Head of caudate nucleus (tissue), 42 donors: ENCODE data around the gene TNFAIP8L2.

Source experiments
- DNase-seq, 42 donors: peaks; one replicate each; pipeline versions ENCODE4 v3.0.0 to v3.0.0-alpha.2; 2020 to 2021; ENCODE audit warnings: mixed read lengths in 7 of 42
- intact Hi-C: fragments of 100-400 bp; cut with DNase I; formaldehyde crosslinking; loops from one replicate; pipeline ENCODE4 v1.15.0; 2022

TNFAIP8L2 gene

GRCh38 chr1:151156515-151156819, at the start of gene TNFAIP8L2:
Gene TNFAIP8L2 (plus strand): TSS chr1:151156649. CDS start chr1:151158698, 2,049 bp downstream.
- DNase-seq, result peak in 24 of 42 donors; percentile 26 to 67 (median 44)
- intact Hi-C loops, result loop anchor here (10.0 kb wide), 1 partner anchor 62 kb away; no protein-coding TSS in a partner anchor

DNA sequence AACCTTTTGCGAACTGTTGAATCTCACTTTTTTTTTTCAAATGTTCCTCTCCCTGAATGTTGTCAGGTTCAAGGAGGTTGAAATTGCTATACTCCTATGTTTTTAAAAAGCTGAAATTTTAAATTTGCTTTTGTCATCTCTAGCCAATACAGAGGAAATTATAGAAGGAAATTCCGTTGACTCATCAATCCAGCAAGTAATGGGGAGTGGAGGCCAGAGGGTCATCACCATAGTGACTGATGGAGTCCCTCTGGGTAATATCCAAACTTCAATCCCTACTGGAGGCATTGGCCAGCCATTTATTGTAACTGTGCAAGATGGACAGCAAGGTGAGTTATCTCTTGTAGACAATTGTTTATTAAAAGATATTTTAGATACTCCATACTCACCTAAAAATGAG, 49.6 kb upstream of the TNFAIP8L2 start:
- intact Hi-C loops, result no loop called here
- DNase-seq, result no peak

DNA sequence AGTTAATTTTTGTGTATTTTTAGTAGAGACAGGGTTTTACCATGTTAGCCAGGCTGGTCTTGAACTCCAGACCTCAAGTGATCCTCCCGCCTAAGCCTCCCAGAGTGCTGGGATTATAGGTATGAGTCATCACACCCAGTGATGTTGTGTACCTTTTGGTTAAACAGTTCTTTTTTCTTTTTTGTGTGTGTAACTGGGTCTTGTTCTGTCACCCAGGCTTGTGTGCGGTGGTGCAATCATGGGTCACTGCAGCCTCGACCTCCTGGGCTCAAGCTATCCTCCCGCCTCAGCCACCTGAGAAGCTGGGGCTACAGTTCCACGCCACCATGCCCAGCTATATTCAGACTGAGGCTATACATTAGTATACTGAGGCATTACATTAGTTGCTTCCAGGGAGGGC, 48.1 kb upstream of the TNFAIP8L2 start:
- intact Hi-C loops, result no loop called here

GRCh38 chr1:151113877-151114276, 42.6 kb upstream of the TNFAIP8L2 start:
- DNase-seq, result no peak
- intact Hi-C loops, result no loop called here

More for the DNA sequence above, 48.1 kb upstream of the TNFAIP8L2 start:
- no peak for DNase-seq

DNA sequence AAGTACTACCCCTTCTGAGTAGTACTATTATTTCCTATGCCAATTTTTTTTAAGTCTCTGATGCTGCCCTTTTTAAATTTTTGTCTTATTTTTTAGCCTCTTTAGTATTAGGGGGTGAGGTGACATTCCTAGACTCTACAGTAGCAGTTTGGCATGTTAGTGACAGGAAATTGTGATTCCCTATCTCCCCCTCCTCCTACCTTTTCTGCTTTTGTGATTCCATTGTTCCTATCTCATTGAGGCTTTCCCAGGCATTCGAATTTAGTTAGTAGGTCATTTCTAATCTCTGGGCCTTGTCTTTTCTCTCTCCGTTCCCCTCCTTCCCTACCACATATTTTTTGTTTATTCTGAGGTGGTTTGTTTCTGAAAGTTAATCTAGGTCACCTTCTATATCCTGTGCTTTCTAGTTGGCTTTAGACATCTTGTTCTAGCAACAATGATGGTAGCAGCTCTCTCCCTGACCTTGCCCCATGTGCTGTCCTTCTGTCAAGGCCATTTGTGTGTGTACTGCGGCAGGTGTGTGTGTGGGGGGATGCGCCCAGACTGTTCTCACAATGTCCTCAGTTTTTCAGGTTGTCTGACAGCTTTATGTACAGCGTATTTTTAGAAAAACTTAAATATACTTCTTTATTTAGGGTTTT, 31.6 kb upstream of the TNFAIP8L2 start:
- intact Hi-C loops, result no loop called here

DNA sequence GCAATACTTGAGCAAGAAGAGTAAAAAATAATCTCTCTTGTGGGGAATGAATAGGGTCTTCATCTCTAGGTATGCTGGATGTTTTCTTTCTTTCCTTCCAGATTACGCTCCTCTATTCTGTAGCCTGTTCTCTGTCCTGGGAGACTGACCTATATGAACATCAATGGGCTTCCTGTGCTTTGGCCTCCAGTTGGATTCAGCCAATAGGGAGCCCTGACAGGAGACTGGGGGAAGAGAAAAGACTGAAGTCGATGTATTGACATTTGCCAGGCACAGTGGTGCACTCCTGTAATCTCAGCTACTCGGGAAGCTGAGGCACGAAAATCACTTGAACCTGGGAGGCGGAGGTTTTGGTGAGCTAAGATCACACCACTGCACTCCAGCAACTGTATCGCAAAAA, 27.6 kb upstream of the TNFAIP8L2 start:
- DNase-seq, result no peak
- intact Hi-C loops, result no loop called here

More for the DNA sequence above, 31.6 kb upstream of the TNFAIP8L2 start:
- DNase-seq, result no peak

- intact Hi-C loops, result no loop called here
- peak; percentile 57 to 96 (median 82) for DNase-seq
Observed at GRCh38 chr1:151130987-151131586, 25.4 kb upstream of the TNFAIP8L2 start.

GRCh38 chr1:151131701-151132334, 24.6 kb upstream of the TNFAIP8L2 start:
- DNase-seq, result peak in 6 of 42 donors; percentile 15 to 48 (median 26)
- intact Hi-C loops, result no loop called here

- DNase-seq, result no peak
- intact Hi-C loops, result no loop called here
Observed at GRCh38 chr1:151132335-151133017, 24.0 kb upstream of the TNFAIP8L2 start.

- intact Hi-C loops, result no loop called here
- DNase-seq, result peak in 1 of 42 donors; percentile 20
Observed at GRCh38 chr1:151133018-151133806, 23.2 kb upstream of the TNFAIP8L2 start.

- intact Hi-C loops, result no loop called here
- DNase-seq, result peak in 2 of 42 donors; percentile 5 to 17
Observed at GRCh38 chr1:151134396-151134795, 22.1 kb upstream of the TNFAIP8L2 start.

- DNase-seq, result no peak
Observed at GRCh38 chr1:151134991-151135390, 21.5 kb upstream of the TNFAIP8L2 start.

DNA sequence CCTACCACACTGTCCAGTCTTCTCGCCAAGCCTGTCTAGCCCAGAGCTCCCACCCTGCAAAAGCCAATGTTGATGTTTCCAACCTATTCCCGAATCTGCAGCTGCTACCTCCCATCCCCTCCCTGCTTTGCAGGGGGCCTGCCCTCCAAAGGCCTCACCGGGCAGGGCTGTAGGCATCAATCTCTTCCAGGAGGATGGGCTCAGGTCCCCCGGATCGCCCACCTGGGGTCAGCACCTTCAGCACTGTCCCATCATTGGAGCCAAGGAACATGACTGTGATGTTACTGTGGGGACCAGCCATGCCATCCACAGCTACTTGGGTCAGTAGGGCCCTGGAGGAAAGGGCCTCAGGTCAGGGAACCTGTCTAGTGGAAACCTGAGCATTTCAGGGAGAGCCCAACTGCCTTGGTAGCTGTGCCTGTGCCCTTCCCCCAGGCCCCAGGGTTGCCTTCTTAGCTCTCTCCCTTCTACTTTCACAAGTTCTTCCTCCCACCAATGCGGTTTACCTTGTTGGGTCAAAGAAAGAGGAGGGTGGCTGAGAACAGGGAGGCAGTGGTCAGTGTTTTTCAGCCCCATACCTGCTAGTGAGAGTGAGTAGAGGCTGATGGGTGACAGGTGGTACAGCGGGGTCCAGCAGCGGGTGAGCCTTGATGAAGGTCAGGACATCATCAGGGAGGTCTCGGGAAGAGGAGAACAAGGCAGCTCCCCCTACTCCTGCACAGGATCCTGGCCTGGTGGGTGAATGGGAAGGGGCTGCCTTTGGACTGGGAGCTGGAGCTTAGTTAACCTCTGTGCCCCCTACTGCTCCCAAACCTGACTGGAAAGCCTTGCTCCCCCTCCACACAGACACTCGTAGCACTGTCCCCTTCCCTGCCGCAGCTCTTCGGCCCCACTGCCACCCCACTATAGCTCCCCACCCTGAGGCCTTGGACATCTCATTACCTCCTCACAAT, 20.7 kb upstream of the TNFAIP8L2 start:
- intact Hi-C loops, result no loop called here

More at GRCh38 chr1:151134991-151135390, 21.5 kb upstream of the TNFAIP8L2 start:
- intact Hi-C loops, result no loop called here

GRCh38 chr1:151137789-151138188, 18.7 kb upstream of the TNFAIP8L2 start:
- DNase-seq, result peak in 1 of 42 donors; percentile 32
- intact Hi-C loops, result no loop called here

More for the DNA sequence above, 20.7 kb upstream of the TNFAIP8L2 start:
- peak in 1 of 42 donors; percentile 31 for DNase-seq

DNA sequence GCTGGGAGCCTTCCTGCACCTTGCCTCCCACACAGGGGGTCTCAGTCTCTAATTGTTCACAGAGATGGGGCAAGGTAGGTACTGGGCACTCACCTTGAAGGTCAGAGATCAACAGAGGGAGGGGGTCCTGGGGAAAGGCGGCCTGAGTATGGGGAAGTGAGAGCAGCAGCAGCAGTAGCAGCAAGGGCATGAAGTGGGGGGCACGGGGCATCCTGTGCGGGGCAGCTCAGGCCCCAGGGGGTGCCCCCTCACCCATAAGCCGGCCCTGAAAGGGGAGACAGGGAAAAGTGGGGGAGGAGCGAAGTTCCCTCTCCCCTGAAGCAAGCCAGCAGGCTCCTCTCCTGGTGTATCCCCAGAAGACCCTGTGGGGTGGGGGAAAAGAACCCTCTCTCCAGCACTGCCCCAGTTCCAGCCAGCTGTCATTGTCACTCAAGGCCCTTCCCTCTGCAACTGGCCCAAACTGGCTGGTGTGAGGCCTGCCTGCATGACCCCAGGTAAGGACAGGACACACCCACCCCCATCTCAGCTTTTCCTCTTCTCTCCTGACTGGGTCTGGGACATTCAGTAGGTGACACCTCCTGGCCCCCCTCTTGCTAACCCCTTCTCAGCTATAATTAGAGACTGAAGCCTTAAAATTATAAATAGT, 13.9 kb upstream of the TNFAIP8L2 start:
- intact Hi-C loops, result no loop called here
- peak in 1 of 42 donors; percentile 27 for DNase-seq

- intact Hi-C loops, result no loop called here
Observed at GRCh38 chr1:151143057-151143435, 13.4 kb upstream of the TNFAIP8L2 start.

GRCh38 chr1:151143986-151144385, 12.5 kb upstream of the TNFAIP8L2 start:
- peak in 1 of 42 donors; percentile 8 for DNase-seq
- intact Hi-C loops, result no loop called here

More at GRCh38 chr1:151143057-151143435, 13.4 kb upstream of the TNFAIP8L2 start:
- peak in 1 of 42 donors; percentile 24 for DNase-seq
